ENCODE measurements around the gene DMBX1.

Gene DMBX1

DNA sequence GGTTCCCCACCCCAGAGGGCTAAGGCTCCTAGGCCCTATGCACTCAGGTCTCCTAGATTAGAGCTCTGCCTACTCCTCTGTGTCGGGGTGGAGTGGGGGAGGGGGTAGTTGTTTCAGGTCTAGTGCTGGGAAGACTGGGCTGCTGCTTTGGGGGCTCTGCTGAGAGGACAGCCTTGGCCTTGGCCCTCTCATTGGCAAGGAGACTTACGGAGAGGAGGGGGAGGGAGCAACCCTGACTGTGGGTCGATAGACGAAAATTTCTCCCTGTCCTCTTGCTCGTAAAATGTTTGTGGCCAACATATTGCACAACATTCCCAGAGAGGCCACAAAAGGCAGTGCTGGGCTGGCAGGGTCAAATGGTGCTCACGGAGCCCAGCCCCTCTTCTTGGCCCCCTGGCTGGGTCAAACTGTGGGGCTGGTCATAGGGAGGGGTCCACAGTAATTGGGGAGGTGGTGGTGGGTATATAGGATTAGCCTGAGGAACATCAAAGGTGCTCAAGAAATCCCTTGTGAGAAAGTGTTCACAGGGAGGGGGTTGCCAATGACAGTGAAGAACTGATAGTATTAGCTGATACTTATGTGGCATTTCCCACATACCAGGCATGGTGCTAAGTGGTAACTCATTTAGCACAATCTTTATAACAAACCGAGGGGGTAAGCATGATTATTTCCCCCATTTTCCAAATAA, 8.5 kb upstream of the DMBX1 start:
- DNase-seq (ENCODE audit: insufficient read length, low spot score): no peak
- FAIRE-seq: no peak

DNA sequence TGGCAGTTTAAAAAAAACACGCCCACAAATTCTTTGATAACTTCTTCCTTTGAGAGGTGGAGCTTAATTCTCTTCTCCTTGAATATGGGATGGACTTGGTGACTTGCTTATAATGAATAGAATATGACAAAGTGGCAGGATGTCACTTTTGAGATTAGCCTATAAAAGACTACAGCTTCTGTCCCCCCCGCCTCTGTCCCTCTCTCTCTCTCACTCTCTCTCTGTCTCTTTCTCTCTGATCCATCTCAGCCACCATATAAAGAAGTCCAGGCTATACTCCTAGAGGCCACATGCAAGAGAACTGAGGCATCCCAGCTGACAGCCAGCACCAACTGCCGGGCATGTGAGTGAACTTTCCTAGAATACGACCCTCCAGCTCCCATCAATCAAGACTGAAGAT, 7.7 kb upstream of the DMBX1 start:
- no peak for FAIRE-seq

GRCh38 chr1:46483589-46483988, 6.0 kb upstream of the DMBX1 start:
- FAIRE-seq: no peak
- DNase-seq (ENCODE audit: insufficient read length, low spot score): no peak

More for the DNA sequence above, 7.7 kb upstream of the DMBX1 start:
- no peak for DNase-seq (ENCODE audit: insufficient read length, low spot score)

- FAIRE-seq: no peak
- DNase-seq (ENCODE audit: insufficient read length, low spot score): no peak
Measured at GRCh38 chr1:46484783-46485490, 4.7 kb upstream of the DMBX1 start.

DNA sequence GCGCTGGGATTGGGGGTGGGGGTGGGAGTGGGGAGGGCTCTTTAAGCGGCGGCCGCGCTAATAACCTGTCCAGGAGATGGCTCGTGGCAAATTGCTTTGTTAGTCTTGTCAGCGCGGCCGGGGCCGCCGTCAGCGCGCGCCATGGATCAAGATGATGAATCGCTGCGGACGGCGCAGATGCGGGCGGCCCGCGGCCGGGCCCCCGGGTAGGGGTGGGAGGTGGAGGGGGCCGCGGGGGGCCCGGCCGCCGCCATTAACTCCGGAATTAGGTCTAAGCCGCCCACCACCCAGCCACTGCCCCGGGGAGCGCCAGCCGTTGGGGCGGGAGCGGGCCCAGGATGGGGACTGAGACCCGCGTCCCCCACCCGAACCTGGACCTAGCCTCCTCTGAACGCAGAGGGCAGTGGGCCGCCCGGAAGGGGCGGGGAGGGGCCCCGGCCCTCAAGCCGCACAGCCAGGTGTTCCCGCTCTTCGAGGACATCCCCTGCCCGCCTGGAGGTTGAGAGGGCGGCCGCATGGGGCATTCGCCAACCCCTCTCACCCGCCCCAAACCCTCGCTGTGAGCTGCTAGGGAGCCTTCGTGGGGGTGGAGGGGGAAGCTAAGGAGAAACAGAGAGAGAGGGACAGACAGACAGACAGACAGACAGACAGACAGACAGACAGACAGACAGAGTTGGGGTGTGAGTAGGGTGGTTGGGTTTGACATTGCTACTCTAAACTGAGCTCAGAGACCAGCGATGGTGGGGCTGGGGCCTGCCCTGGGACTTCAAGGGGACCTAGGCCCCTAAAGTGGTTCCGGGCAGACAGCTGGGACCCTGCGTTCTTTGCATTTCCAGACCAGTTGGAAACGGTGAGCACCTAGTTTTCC, 3.8 kb upstream of the DMBX1 start:
- DNase-seq (ENCODE audit: insufficient read length, low spot score) (no peak), FAIRE-seq (no peak)

DNA sequence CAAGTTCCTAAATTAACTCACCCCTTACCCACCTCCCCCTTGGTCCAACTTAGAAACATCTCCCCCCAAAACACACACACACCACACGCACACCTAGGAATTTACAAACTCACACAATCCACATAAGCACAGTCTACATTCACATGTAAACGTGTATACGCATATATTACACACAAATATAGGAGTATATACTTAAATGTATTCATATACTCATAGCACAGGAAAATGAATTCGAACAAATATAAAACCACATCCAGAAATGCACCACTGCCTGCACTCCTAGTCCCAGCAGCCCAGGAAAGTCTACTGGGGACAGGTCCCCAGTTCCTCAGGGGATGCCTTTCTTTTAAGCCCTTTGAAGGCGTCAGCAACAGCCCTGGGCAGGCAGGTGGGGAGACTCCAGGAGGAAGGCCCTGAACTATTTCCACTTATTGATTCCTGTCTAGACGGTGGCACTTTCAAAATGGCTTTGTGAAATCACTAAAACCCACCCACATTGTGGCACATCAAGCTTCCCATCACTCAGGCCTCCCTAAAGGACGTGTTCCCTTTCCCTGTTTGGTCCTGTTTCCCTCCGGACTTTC, 3.1 kb upstream of the DMBX1 start:
- DNase-seq (ENCODE audit: insufficient read length, low spot score) (no peak), FAIRE-seq (no peak)

DNA sequence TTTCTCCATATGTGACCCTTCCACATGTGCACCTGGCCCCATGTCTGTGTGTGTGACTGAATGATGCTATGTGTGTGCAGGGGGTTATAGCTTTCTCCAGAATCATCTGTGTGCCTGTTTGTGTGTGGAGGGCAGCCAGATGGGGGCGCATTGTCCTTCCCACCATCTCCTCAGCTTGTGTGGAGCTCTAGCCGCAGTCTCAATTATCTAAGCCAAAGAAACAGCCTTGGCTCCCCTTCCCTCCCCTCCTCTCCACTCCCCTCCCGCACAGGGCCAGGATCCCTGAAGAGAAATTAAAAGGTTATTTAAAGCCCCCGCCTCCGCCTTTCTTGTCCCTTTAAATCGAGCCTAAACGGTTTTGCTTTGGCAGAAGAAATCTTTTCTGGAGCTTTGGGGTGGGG, 1.8 kb upstream of the DMBX1 start:
- DNase-seq (ENCODE audit: insufficient read length, low spot score): no peak
- FAIRE-seq: no peak

- DNase-seq (ENCODE audit: insufficient read length, low spot score) (no peak), FAIRE-seq (no peak)
Measured at GRCh38 chr1:46488343-46489168, 1.1 kb upstream of the DMBX1 start.

DNA sequence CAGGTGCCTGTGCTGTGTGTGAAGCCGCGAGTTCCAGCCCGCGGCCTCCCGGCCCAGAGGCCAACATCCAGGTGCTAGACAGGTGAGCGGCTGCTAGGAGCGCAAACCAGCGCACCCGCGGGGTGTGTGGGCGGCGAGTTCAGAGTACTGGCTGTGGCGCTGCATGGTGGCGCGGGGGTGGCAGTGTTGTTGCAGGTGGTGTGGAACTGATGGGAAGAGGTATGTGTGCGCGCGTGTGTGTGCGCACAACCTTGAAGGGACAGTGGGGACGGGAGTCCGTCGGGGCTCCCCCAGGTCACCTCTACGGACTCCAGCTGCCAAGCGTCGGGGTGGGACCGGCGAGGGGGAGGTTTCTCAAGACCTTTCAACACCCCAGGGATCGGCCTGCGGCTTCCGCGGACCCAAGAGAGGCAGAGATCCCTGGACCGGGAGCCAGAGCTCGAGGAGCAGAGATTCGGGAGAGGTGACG, 433 bp upstream of the DMBX1 start:
- DNase-seq (ENCODE audit: insufficient read length, low spot score) (no peak), FAIRE-seq (no peak)

GRCh38 chr1:46490406-46490655, 695 bp downstream of the DMBX1 start:
- DNase-seq (ENCODE audit: insufficient read length, low spot score) (no peak), FAIRE-seq (no peak)

- no peak for FAIRE-seq
- no peak for DNase-seq (ENCODE audit: insufficient read length, low spot score)
Measured at GRCh38 chr1:46490656-46491442, 1.2 kb downstream of the DMBX1 start.

- no peak for FAIRE-seq
Measured at GRCh38 chr1:46491443-46492268, 2.0 kb downstream of the DMBX1 start.

DNA sequence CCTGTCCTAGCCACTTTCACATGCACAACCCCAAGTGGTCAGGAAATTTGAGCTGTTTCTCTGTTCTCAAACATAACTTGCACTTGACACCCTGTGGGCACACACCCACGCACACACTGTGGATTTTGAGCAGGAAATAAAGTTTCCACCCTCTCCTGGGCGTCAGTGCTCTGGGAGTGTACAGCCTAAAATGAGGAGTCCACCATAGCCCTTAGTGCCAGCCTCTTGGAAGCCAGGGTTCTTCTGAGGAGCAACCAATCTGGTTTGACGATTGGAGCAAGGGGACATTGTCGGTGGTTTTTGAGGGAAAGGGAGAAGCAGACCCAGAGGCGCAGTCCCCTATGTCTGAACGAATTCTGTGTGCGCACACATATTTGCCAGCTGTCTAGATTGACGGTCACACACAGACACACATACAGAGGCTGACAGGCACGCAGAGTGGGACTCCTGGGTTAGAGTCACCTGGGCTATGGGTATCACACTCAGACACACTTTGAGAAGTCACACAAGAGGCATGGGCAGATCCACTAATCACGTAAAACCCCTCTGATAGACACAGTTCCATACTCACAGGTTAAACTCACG, 2.7 kb downstream of the DMBX1 start:
- FAIRE-seq (no peak), DNase-seq (ENCODE audit: insufficient read length, low spot score) (no peak)

More at GRCh38 chr1:46491443-46492268, 2.0 kb downstream of the DMBX1 start:
- DNase-seq (ENCODE audit: insufficient read length, low spot score): no peak

DNA sequence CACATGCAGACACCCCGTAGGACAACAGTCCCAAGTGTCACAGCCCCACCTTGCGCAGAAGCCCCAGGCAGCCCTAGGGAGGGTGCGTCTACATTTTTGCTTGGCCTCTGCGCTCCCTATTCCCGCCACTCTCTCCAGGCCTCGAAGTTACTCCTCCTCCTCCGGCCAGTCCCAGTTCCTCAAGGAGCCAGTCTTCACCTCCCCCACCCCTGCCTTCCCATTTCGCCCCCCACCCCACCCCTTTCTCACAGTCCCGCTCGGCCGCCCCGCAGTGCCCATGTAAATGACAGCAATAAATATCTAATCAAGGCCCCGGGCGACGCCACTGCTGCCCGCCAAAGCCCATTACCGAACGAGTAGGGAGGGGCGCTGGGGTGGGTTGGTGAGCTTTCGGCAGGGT, 3.2 kb downstream of the DMBX1 start:
- no peak for DNase-seq (ENCODE audit: insufficient read length, low spot score)
- FAIRE-seq: no peak

DNA sequence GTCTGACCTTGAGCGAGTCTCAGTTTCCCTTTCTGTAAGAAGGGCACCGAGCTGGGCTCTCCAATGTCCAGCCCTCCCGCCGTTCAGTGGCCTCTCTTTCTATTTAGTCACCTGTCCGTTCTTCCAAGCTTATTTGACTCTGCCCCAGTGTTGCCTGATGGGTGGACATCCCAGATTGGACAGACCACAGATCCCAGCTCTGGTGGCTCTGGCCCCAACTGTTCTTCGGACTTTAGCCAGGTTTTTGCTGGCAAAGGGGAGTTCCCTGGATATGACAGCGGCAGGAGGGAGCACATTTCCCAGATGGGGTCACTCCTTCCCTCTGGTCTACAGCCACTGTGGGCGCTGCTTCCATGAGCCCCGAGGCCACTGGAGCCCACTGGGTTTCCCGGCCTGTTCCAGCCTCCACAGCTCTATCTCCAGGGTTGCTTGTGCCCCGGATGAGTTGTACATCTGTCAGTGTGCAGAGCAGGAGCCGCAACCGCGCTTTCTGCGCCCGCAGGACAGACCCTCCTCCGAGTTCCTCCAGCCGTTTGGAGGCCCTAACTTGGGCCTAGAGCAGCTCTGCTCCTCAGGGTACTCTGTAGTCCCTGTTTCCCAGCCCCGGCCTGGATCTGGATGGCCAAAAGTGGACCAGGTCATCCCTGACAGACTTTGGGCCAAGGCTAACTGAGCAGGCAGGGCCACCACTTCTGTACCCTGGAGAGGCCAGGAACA, 3.8 kb downstream of the DMBX1 start:
- DNase-seq (ENCODE audit: insufficient read length, low spot score) (no peak), FAIRE-seq (no peak)

DNA sequence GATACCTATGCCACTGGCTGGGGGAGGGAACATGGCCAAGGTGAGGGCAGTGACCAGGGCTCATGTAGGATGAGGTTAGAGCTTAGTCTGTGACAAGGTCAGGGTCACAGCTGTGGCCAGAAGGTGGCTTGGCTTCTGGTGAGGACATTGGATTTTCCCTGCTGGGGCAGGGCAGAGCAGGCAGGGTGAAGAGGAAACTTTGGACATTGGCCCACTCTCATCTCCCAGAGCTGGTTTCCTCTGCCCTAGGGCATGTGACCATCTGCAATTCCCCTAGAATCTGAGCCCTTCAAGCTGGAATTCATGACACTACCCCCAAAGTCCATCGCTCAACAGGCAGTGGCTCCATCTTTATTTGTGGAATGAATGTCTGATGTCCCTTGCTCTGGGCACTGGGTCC, 5.3 kb downstream of the DMBX1 start:
- FAIRE-seq: no peak
- DNase-seq (ENCODE audit: insufficient read length, low spot score): no peak

- FAIRE-seq: no peak
- DNase-seq (ENCODE audit: insufficient read length, low spot score): no peak
Measured at GRCh38 chr1:46495778-46496177, 6.1 kb downstream of the DMBX1 start.

- no peak for DNase-seq (ENCODE audit: insufficient read length, low spot score)
- no peak for FAIRE-seq
Measured at GRCh38 chr1:46496505-46496904, 6.9 kb downstream of the DMBX1 start.

Data from GM19239 (cell line).